Stimulated activated CD4-positive, alpha-beta T cell treated with anti-CD3 and anti-CD28 coated beads, Interleukin-4, amount 100 ng/mL, for 24 hours (primary cell): ENCODE data around the gene TSPAN12.
"Not testable (repeated sequence)": the region's sequence is repeated elsewhere in the genome, so short reads cannot be mapped to it uniquely, and the experiment has no call there.

Experiments
- DNase-seq: peaks from one replicate; pipeline ENCODE4 v3.0.0-alpha.2; 2020

TSPAN12 gene

DNA sequence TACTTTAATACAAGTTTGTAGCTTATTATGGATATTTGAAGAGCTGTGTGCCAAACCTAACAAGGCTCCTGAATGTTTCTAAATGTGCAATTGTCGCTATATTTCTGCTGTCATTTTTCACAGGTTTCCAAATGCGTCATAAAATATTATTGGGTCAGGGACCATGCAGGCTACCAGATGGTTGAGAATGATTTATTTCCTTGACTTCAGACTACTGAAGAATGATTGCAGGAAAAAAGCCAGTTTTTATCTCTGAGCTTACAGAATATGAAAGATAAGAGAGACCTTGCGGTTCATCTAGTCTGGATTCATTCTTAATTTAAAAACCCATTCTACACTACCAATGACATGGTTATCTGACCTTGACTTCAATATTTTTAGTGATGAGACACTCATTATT lies 55.2 kb downstream of the TSPAN12 start:
- no peak for DNase-seq

DNA sequence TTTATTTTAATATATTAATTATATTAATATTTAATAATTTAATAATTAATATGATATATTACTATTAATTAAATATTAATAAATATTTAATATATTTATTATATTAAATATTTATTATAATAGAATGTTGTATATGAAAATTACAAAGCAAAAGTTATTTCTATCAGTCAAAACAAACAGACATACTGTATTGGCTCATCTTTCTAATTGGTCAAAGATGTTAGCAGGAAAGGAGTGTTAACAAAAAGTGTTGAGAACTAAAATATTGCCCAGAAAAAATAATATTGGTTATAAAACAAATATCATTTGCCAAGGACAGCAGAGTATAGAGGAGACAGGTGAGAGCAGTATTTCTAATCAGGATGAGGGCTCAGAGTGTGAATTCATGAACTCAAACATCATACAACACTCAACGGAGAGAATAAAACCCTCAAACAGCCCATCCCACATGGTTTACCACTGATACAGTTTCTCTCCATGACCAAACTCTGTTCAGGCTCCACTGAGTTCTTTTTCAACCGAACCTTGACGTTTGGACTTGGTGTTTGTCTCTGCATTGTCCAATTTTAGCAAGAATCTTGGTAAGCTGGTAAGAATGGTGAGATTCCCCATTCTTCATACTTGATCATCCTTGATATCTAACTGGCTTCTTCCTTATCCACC lies 58.0 kb downstream of the TSPAN12 start:
- DNase-seq = no peak

- no peak for DNase-seq
Observed at GRCh38 chr7:120799147-120799546, 58.8 kb downstream of the TSPAN12 start.

GRCh38 chr7:120797026-120797645 lies 60.8 kb downstream of the TSPAN12 start:
- DNase-seq = no peak

- DNase-seq = no peak
Observed at GRCh38 chr7:120794106-120794729, 63.7 kb downstream of the TSPAN12 start.

- DNase-seq = no peak
Observed at GRCh38 chr7:120793213-120793936, 64.6 kb downstream of the TSPAN12 start.

DNA sequence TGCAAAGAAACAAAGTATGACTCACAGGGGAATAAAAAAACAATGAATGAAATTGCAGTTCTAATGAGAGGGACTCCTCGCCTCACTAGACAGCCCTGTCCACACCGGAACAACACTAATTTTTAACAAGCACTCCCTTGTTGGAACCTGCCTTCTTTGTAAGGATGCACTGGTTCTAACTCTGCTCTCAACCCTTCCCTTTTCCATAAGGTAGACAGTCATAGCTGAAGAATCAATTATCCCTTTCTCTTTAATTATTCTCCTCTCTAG lies 65.1 kb downstream of the TSPAN12 start:
- no peak for DNase-seq

DNA sequence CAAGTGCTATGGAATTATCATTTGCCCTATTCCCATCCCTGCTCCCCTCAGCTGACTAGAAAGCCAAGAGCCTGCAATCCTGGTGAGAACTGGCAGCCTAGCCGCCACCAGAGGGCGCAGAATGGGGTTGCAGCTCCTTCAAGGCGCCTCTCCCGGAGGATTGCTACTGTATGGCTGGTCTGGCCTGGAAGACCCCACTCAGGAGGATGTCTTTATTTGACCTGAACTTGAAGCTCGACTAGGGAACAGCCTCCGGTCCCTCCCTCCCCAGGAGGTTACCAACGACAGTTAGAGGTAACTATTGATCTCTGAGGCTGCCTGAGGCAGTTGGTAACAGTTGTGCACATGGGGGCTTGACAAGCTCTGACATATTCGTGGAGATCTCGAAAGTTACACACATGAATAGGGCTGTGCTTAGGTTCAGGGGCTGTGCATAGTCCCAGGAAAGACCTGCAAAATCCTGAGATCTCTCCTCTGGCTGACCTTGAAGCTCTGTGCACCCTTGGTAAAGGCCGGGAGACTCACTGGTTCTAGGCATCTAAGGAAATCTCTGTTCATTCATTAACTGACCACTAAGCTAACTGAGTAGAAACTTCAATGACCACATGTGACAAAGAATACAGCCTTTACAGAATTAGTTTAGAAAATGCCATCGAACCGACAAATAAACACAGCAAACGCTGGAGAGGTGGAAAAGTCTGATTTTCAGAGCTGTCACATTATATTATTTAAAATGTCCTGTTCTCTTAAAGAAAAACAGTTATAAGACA lies 65.7 kb downstream of the TSPAN12 start:
- DNase-seq = peak; percentile 60

DNA sequence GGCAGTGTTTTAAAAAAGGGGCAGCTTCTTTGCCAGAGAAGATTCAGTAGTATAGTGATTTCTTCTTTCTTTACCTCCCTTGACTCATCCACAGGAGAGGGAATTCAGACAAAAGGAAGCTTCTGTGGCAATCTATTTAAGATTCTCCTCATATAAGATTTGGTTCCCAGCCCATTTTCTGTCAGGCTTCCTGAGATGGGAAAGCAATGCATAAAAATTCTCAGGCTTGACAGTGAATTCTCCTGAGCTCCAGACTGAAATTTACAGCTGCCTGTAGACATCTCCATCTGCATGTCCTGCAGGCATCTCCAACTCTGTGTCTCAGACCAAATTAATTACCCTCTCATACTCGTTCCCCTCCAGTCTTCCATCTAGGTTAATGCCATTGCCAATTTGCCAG lies 72.8 kb downstream of the TSPAN12 start:
- no peak for DNase-seq

- DNase-seq = no peak
Observed at GRCh38 chr7:120783721-120784120, 74.2 kb downstream of the TSPAN12 start.

DNA sequence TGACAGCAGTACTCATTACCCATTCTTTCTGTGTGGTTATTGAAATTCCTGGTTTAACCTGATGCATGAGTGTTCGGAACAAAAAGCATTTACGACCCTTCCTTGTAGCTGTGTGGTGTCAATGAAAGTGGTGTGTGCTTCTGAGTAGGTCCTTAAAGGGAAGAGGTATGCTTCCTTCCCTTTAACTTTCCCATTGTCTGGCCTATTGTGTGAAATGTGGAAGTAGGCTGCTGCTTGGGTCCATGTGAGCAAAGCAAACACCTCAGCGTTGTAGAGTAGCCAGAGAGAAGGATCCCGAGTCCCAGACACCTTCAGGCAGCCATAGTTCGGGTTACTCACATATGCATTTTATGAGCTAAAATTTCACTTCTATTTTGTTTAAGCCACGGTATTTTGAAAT lies 74.7 kb downstream of the TSPAN12 start:
- DNase-seq = no peak

DNA sequence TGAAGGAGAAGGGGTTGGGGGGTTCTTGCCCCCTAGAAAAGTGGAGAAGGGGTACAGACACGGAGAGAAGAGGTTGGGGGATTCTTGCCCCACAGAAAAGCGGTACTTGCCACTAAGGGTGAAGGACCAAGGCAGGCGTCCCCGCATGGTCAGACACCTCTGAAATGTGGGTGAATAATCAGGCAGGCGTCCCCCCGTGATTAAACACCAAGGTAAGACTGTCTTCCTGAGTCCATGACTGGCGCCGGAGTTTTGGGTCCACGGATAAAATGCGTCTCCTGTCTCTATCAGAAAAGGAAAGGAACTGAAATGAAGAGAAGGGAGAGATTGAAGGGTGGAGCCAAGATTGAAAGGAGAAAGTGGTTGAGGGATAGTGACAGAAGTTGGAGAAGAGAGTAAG lies 76.0 kb downstream of the TSPAN12 start:
- not testable (repeated sequence) for DNase-seq

GRCh38 chr7:120780938-120781337 lies 77.0 kb downstream of the TSPAN12 start:
- no peak for DNase-seq

- not testable (repeated sequence) for DNase-seq
Observed at GRCh38 chr7:120780451-120780850, 77.5 kb downstream of the TSPAN12 start.

- DNase-seq = not testable (repeated sequence)
Observed at GRCh38 chr7:120779078-120779477, 78.9 kb downstream of the TSPAN12 start.

- no peak for DNase-seq
Observed at GRCh38 chr7:120775755-120776154, 82.2 kb downstream of the TSPAN12 start.

DNA sequence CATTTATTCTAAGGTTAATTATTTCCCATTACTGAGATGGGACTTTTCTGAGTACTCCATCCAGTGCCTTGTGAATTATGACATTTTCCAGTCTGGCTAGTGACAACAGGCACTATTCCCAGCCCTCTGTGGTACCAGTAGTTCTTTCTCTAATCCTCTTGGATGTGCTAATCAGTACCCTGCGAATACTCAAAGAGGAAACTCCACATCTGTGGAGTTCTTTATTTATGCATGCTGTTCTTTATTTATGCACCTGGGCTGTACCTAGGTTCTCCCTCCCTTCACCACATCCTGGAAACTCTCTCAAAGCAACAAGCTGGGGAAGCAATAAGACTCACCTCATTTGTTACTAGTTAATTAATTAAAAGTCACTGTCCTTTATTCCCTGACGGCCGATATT lies 83.5 kb downstream of the TSPAN12 start:
- DNase-seq = no peak

DNA sequence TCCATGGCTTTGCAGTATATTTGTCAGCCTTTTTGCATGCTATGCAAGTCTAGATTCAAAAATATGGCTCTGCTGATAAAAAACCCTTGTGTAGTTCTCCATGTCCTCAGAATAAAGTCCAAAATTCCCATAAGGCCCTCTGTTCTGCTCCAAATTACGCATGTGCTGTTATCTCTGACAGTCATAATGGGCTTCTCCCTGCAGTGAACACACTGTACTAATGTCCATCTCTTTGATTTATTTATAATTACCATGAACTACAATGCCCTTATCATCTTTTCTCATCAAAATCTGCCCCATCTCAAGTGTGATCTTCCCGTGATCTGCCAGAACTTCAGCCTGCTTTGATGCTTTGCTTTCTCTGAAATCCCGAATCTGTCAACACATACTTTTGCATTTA lies 87.7 kb downstream of the TSPAN12 start:
- DNase-seq = no peak

DNA sequence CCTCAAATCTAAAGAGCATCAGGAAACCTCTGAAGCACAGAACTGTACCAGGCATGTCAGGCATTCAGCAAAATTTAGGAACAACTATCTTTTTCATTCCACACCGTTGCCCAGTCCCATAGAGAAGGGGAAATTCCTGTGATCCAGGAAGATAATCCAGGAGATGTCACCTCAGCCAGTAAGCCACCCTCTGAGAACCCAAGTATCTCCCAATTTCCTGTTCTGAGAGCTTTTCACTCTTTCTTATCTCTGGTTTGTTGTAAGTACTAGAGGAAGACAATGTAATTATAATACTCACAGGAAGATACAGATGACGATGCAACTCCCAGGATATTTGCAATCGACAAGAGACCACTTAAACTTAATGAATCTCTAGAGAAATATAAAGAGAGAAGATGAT lies 97.1 kb downstream of the TSPAN12 start:
- DNase-seq = no peak

- no peak for DNase-seq
Observed at GRCh38 chr7:120760050-120760449, 97.9 kb downstream of the TSPAN12 start.

DNA sequence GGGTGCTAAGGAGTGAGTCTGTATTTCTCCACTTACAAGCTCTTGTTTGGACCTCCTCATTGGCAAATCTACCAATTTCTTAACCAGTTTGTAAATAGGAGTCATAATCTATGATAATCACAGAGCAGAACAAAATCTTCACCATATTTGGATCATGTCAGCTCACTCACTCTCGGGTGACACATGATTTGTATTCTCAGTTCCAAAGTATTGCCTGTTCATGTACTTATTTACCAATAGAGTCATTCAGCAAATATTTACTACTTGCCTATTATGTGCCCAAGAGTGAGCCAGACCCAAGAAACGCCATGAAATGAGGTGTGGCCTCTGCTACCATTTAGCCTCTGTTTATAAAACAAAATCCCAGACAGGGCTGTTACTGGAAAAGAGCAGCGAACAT lies 114.8 kb downstream of the TSPAN12 start:
- no peak for DNase-seq

DNA sequence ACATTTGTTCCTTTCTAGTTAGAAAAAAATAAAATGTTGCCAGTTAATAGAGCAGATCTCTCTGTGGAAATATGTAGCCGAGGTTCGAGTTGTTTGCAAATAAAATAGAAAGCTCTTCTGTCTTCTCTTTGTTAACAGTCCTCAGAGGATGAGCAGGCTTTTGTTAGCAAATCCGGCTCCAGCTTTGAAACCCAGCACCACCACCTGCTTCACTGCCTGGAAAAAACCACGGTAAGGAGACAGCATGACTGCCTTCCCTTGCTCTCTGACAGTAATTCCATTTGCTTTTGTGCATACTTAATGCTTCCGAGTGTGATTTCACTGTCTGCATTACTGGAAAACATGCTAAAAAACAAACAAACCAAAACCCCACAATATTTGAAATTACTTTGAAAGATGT lies 115.6 kb downstream of the TSPAN12 start:
- no peak for DNase-seq

DNA sequence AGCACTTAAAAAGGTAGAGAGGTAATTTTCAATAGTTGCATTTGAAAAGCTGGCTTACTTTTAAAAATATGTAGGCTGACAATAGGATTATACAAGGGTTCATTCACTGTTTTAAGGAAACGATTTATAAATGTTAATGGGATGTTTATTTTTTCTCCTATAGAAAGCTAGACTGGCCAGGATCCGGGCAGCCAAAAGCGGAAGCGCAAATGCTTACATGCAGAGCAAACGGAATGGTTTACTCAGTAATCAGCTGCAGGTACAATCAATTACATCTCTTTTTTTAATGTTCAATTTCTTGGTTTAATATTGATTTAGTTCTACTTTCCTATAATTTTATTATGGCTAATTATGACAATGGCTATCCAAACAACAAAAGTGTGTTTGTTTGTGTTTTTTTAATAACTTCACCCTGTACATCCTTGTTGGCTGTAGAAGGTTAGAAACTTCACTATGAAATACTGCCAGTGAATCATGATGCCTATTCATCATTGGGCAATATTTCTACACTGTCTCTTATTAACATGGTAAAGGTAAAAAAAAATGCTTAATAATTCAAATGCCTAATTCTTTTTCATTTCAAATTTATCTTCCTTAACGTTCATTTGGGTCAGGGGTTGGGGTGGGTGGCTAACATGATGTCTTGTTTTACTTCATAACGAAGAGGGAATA lies 116.4 kb downstream of the TSPAN12 start:
- no peak for DNase-seq
